Motor neuron (in vitro differentiated cells): ENCODE measurements around the gene ABLIM1. TPM values are rescaled to one million over a fixed set of nuclear protein-coding genes. Genes with fewer than 3 reads are reported as not detected.
A peak's percentile ranks its signal among the peaks of the same experiment; 100 is the strongest.

Experiments
- ATAC-seq, 8 experiments: fragments of 200-7000 bp; cut with Tn5 transposase; replicated peaks in 6 of 8; 2 replicates each; pipeline ENCODE4 v1.8.0; 2021; ENCODE audit warnings: mild to moderate bottlenecking in 8 of 8, moderate library complexity in 8 of 8
- H3K27ac ChIP-seq, 2 donors: fragments of 250-450 bp; sonication (Bioruptor Pico); 2 replicates each; pipeline ENCODE4 v1.9.0; 2021; ENCODE audit warnings: antibody characterized with exemption in 2 of 2, mild to moderate bottlenecking in 2 of 2, moderate library complexity in 1 of 2
- H3K4me1 ChIP-seq, 2 donors: fragments of 250-450 bp; sonication (Bioruptor Pico); replicated peaks in 1 of 2; 2 replicates each; pipeline ENCODE4 v1.6.1; 2021; ENCODE audit warnings: antibody characterized with exemption in 2 of 2, mild to moderate bottlenecking in 2 of 2, moderate library complexity in 1 of 2
- H3K4me3 ChIP-seq, 5 donors: fragments of 250-450 bp; sonication (Bioruptor Pico); 2 replicates each; pipeline ENCODE4 v1.9.0; 2021; ENCODE audit warnings: antibody characterized with exemption in 5 of 5, mild to moderate bottlenecking in 5 of 5, moderate library complexity in 4 of 5
- WGBS, 10 experiments: fragments of 450-650 bp; shearing (Covaris generic); methylation state at CpG; one replicate each; pipeline ENCODE4 v1.0.0; 2022; 5-methylcytosine and 5-hydroxymethylcytosine counted together
- in situ Hi-C, 9 experiments: fragments of 400-800 bp; cut with MboI; loops; one replicate each; pipeline ENCODE4 v1.15.0; 2021; ENCODE audit warnings: low sequenced_read_pairs in 9 of 9, low pct_unique_long_range_greater_than_20kb in 2 of 9; ENCODE audit not compliant: unreplicated experiment in 9 of 9
- total RNA-seq, 8 experiments: library from RNA; unstranded; fragments of 300-600 nt; gene quantifications; 2 replicates each; pipeline versions ENCODE4 v1.2.3 to v1.2.4, GENCODE V29; 2022

Gene ABLIM1
- total RNA-seq, 8 experiments from 2014 or later: 14.2 to 129 (median 32.4) TPM

DNA sequence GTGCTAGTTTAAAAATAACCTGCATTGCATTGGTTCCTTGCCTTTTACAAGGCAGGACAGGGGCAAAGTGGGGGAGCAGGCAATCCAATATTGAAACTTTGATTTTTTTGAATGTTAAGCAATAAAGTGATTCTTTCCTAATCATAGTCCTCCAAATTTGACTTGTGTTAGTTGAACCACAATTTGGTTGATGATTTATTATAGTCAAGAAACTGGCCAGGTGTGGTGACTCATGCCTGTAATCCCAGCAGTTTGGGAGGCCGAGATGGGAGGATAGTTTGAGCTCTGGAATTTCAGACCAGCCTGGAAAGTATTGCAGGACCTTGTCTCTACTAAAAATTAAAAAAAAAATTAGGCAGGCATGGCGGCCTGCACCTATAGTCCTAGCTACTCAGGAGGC, 27.9 kb upstream of the ABLIM1 start:
- Histone ChIP-seq H3K4me1 (peaks cover 17 to 44% of the 10 kb centered on the region in 2 donors), H3K4me3 (no peak overlapping the region), H3K27ac (no peak overlapping the region)
- no peak for ATAC-seq
- in situ Hi-C loops: no loop called here
- 68 to 100% (median 80%) methylated on average over 1 to 2 of the region's 2 CpGs; no CpG with 5 or more reads in 3 of the 10 experiments for WGBS, 10 experiments

DNA sequence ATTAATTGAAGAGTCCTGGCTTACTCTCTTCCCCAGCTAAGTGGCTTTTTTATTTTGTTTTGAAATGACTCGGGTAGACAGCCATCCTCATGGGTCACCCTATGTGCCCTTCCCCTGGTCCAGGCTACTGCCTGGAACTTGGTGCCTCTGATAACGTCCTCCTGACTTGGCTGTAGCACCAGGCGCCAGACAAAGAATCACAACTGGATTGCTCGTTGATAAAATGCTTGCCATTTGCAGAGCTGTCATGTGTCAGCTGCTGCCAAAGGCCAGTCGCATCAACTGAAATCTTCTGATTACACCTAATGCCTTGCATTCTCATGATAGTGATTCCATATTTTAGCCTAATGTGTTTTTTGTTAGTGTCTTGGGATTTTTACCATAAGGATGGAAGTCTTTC, 27.4 kb upstream of the ABLIM1 start:
- WGBS, 10 experiments: 10 to 100% (median 68%) methylated on average over 1 to 5 of the region's 5 CpGs; no CpG with 5 or more reads in 1 of the 10 experiments
- H3K4me3 ChIP-seq: no peak overlapping the region
- peaks cover 17 to 44% of the 10 kb centered on the region in 2 donors for H3K4me1 ChIP-seq
- ATAC-seq: no peak
- H3K27ac ChIP-seq: no peak overlapping the region
- in situ Hi-C loops: no loop called here

GRCh38 chr10:114684822-114685209, 26.7 kb upstream of the ABLIM1 start:
- 0 to 74% (median 38%) methylated on average over 1 to 5 of the region's 5 CpGs; no CpG with 5 or more reads in 2 of the 10 experiments for WGBS, 10 experiments
- H3K4me3 ChIP-seq: no peak overlapping the region
- peaks cover 17 to 44% of the 10 kb centered on the region in 2 donors for H3K4me1 ChIP-seq
- no peak overlapping the region for H3K27ac ChIP-seq
- peak in 5 of 8 experiments; percentile 5 to 34 (median 22) for ATAC-seq
- in situ Hi-C loops: no loop called here

GRCh38 chr10:114684084-114684821, 26.2 kb upstream of the ABLIM1 start:
- ATAC-seq: peak; percentile 66 to 80 (median 76)
- 2 to 90% (median 81%) methylated on average over 2 to 9 of the region's 12 CpGs for WGBS, 10 experiments

GRCh38 chr10:114683593-114683992, 25.5 kb upstream of the ABLIM1 start:
- Histone ChIP-seq H3K4me1 (peaks cover 17 to 52% of the 10 kb centered on the region in 2 donors), H3K4me3 (no peak overlapping the region), H3K27ac (no peak overlapping the region)
- in situ Hi-C loops: no loop called here
- ATAC-seq: no peak
- 50 to 100% (median 91%) methylated on average over 1 to 3 of the region's 9 CpGs; no CpG with 5 or more reads in 4 of the 10 experiments for WGBS, 10 experiments

More at GRCh38 chr10:114684084-114684821, 26.2 kb upstream of the ABLIM1 start:
- H3K27ac ChIP-seq: no peak overlapping the region
- H3K4me1 ChIP-seq: peaks cover 17 to 46% of the 10 kb centered on the region in 2 donors
- in situ Hi-C loops: no loop called here
- H3K4me3 ChIP-seq: no peak overlapping the region

DNA sequence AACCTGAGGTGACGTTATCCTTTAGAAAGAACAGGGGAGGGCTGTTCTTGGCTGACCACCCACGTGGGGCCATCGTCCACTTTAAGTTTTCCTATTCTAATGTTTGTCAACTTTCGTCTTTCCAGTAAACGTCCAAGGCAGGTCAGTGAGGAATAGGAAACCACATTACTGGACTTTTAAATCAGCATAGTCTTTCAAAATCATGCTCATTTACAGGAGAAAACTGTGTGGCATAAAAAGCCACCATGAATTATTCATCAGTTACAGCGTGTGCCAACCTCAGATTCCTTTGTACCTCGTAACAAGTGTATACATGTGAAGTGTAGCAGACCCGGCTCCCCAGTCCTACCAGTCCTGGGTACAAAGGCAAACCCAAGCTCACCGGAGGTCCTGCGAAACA, 25.1 kb upstream of the ABLIM1 start:
- Histone ChIP-seq H3K4me1 (peaks cover 17 to 56% of the 10 kb centered on the region in 2 donors), H3K4me3 (no peak overlapping the region), H3K27ac (no peak overlapping the region)
- in situ Hi-C loops: no loop called here
- 37 to 96% (median 75%) methylated on average over 2 to 10 of the region's 10 CpGs; no CpG with 5 or more reads in 1 of the 10 experiments for WGBS, 10 experiments
- ATAC-seq: peak in 3 of 8 experiments; percentile 0 to 21 (median 9)

DNA sequence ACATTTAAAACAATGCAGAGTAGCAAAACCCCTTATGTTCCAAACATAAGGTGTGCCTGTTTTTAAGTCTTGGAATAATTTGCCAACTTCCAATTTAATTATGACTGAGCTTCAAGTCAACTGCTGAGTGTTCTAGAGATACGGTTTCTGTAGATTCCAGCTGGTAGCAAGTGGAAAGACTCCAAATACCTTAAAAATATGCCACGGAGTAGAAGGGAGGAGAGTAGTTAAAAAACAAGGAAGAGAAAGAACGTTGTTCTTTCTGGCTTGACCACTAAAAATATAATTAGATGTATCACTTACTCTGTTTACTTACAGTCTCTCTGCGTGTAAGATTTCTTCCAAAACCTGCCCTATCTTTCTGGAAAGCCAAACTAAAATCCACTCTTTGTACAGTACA, 24.5 kb upstream of the ABLIM1 start:
- Histone ChIP-seq H3K27ac (no peak overlapping the region), H3K4me3 (no peak overlapping the region), H3K4me1 (peaks cover 20 to 61% of the 10 kb centered on the region in 2 donors)
- in situ Hi-C loops: no loop called here
- WGBS, 10 experiments: 16 to 100% (median 85%) methylated on average over 1 to 4 of the region's 4 CpGs
- no peak for ATAC-seq

DNA sequence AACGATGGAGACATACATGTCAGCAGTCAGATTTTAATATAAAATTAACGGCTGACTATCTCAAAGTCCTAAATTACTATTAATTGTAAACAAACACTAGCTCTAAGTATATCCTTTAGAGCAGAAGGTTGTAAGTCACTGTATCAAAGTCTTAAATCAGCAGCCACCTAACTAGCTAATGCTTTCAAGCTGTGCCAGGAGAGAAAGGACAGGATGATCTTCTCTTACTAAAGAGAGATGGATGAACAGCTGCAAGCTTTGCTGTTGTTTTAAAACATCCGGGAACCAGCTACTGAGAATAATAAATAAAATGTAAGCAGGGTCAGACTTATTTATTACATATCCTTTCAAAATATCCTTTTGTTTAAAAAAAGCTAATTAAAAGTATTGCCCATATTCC, 24.0 kb upstream of the ABLIM1 start:
- 9 to 78% (median 41%) methylated on average over 1 to 3 of the region's 3 CpGs; no CpG with 5 or more reads in 2 of the 10 experiments for WGBS, 10 experiments
- Histone ChIP-seq H3K4me1 (peaks cover 20 to 57% of the 10 kb centered on the region in 2 donors), H3K4me3 (no peak overlapping the region), H3K27ac (no peak overlapping the region)
- ATAC-seq: no peak
- in situ Hi-C loops: no loop called here

- in situ Hi-C loops: no loop called here
- no peak overlapping the region for H3K4me3 ChIP-seq
- H3K4me1 ChIP-seq: peaks cover 20 to 52% of the 10 kb centered on the region in 2 donors
- peak in 2 of 8 experiments; percentile 36 to 57 for ATAC-seq
- H3K27ac ChIP-seq: no peak overlapping the region
- WGBS, 10 experiments: 20 to 93% (median 87%) methylated on average over 1 to 5 of the region's 5 CpGs; no CpG with 5 or more reads in 5 of the 10 experiments
Observed at GRCh38 chr10:114681542-114681941, 23.5 kb upstream of the ABLIM1 start.

GRCh38 chr10:114680543-114681117, 22.6 kb upstream of the ABLIM1 start:
- ATAC-seq: peak in 5 of 8 experiments; percentile 37 to 73 (median 57)
- in situ Hi-C loops: no loop called here
- WGBS, 10 experiments: 60 to 100% (median 84%) methylated on average over 1 to 3 of the region's 3 CpGs; no CpG with 5 or more reads in 3 of the 10 experiments
- peaks cover 18 to 50% of the 10 kb centered on the region in 2 donors for H3K4me1 ChIP-seq
- H3K27ac ChIP-seq: no peak overlapping the region
- no peak overlapping the region for H3K4me3 ChIP-seq

GRCh38 chr10:114679552-114679951, 21.5 kb upstream of the ABLIM1 start:
- in situ Hi-C loops: no loop called here
- no peak overlapping the region for H3K27ac ChIP-seq
- peaks cover 10 to 39% of the 10 kb centered on the region in 2 donors for H3K4me1 ChIP-seq
- H3K4me3 ChIP-seq: no peak overlapping the region
- 79 to 100% (median 94%) methylated on average over 1 to 5 of the region's 5 CpGs for WGBS, 10 experiments
- ATAC-seq: no peak

- in situ Hi-C loops: no loop called here
- peaks cover 3 to 33% of the 10 kb centered on the region in 2 donors for H3K4me1 ChIP-seq
- ATAC-seq: peak in 4 of 8 experiments; percentile 31 to 54 (median 51)
- 0 to 68% (median 50%) methylated on average over 1 to 2 of the region's 2 CpGs; no CpG with 5 or more reads in 3 of the 10 experiments for WGBS, 10 experiments
- no peak overlapping the region for H3K4me3 ChIP-seq
- no peak overlapping the region for H3K27ac ChIP-seq
Observed at GRCh38 chr10:114678820-114679219, 20.7 kb upstream of the ABLIM1 start.

DNA sequence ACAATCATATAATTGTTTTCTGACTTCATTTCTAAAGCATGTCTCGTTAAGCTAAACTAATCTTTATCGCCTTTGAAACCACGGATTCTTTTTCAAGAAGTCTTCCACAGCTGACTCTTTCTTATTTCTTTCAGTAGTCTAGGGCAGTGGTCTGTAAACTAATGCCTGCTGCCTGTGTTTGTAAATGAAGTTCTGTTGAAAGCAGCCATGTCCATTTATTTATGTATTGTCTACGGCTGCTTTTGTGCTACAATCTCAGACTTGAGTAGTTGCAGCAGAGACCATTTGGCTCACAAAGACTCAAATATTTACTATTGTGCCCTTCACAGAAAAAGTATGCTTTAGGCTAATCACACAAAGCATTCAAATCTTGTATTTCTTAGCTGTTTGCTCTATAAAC, 20.3 kb upstream of the ABLIM1 start:
- Histone ChIP-seq H3K4me1 (peaks cover 3 to 28% of the 10 kb centered on the region in 2 donors), H3K4me3 (no peak overlapping the region), H3K27ac (no peak overlapping the region)
- ATAC-seq: peak in 5 of 8 experiments; percentile 44 to 77 (median 58)
- 0 to 77% (median 37%) methylated on average over 1 to 4 of the region's 4 CpGs for WGBS, 10 experiments
- in situ Hi-C loops: no loop called here
